G401.6 (cell line): Measurements from ENCODE around the gene TRPM1.

ENCODE experiments used
- FAIRE-seq: peaks from 2 replicates; lab custom pipeline; 2012; peaks lifted over from hg19 to GRCh38; lab: Jason Lieb, UNC

Gene TRPM1

GRCh38 chr15:31082771-31083369, 18.7 kb downstream of the TRPM1 start:
- FAIRE-seq: no peak

GRCh38 chr15:31081588-31082250, 19.8 kb downstream of the TRPM1 start:
- FAIRE-seq: no peak

GRCh38 chr15:31081056-31081455, 20.5 kb downstream of the TRPM1 start:
- no peak for FAIRE-seq

GRCh38 chr15:31080591-31081014, 20.9 kb downstream of the TRPM1 start:
- FAIRE-seq: no peak

GRCh38 chr15:31079519-31079918, 22.0 kb downstream of the TRPM1 start:
- no peak for FAIRE-seq

GRCh38 chr15:31078471-31078870, 23.1 kb downstream of the TRPM1 start:
- FAIRE-seq: no peak

- no peak for FAIRE-seq
Measured at GRCh38 chr15:31077941-31078340, 23.6 kb downstream of the TRPM1 start.

- FAIRE-seq: no peak
Measured at GRCh38 chr15:31077181-31077580, 24.3 kb downstream of the TRPM1 start.

GRCh38 chr15:31074321-31074720, 27.2 kb downstream of the TRPM1 start:
- no peak for FAIRE-seq

GRCh38 chr15:31070867-31071266, 30.7 kb downstream of the TRPM1 start:
- FAIRE-seq: no peak

GRCh38 chr15:31069360-31070000, 32.0 kb downstream of the TRPM1 start:
- FAIRE-seq: no peak

GRCh38 chr15:31067890-31068603, 33.5 kb downstream of the TRPM1 start:
- FAIRE-seq: no peak

- FAIRE-seq: no peak
Measured at GRCh38 chr15:31065824-31066223, 35.7 kb downstream of the TRPM1 start.

GRCh38 chr15:31062911-31063310, 38.6 kb downstream of the TRPM1 start:
- FAIRE-seq: no peak

- no peak for FAIRE-seq
Measured at GRCh38 chr15:31062310-31062847, 39.1 kb downstream of the TRPM1 start.

- no peak for FAIRE-seq
Measured at GRCh38 chr15:31060429-31061140, 40.9 kb downstream of the TRPM1 start.

GRCh38 chr15:31058236-31058962, 43.1 kb downstream of the TRPM1 start:
- no peak for FAIRE-seq

GRCh38 chr15:31051496-31052080, 49.9 kb downstream of the TRPM1 start:
- FAIRE-seq: no peak

- no peak for FAIRE-seq
Measured at GRCh38 chr15:31050953-31051352, 50.6 kb downstream of the TRPM1 start.

- FAIRE-seq: no peak
Measured at GRCh38 chr15:31049682-31050615, 51.6 kb downstream of the TRPM1 start.
